CD4-positive, CD25-positive, alpha-beta regulatory T cell (primary cell): ENCODE data around the gene MMADHC. TPM values are rescaled to one million over a fixed set of nuclear protein-coding genes. Genes with fewer than 3 reads are reported as not detected.

ENCODE experiments used
- ATAC-seq, 2 donors: fragments of 150-1000 bp; cut with Tn5 transposase; one replicate each; pipeline ENCODE4 v1.10.0; 2021; ENCODE audit warnings: low read depth in 2 of 2, moderate number of reproducible peaks in 2 of 2, moderate library complexity in 1 of 2
- DNase-seq, 3 donors: peaks; one replicate each; pipeline versions ENCODE4 v3.0.0 to v3.0.0-alpha.2; 2012 to 2022; ENCODE audit warnings: mixed read lengths in 1 of 3
- H3K27ac ChIP-seq: one replicate; pipeline ENCODE4 v1.7.0; 2013; ENCODE audit warnings: mild to moderate bottlenecking, low read length; ENCODE audit not compliant: insufficient read depth, poor library complexity, severe bottlenecking
- H3K27me3 ChIP-seq: one replicate; pipeline ENCODE4 v1.7.0; 2013; ENCODE audit warnings: low read length; ENCODE audit not compliant: control insufficient read depth, insufficient read depth
- H3K36me3 ChIP-seq: one replicate; pipeline ENCODE4 v1.7.0; 2013; ENCODE audit warnings: mild to moderate bottlenecking, low read length, moderate library complexity; ENCODE audit not compliant: control insufficient read depth, insufficient read depth
- H3K4me1 ChIP-seq: 2 replicates; pipeline ENCODE4 v1.7.0; 2013; ENCODE audit warnings: mild to moderate bottlenecking, low read length; ENCODE audit not compliant: insufficient read depth, control insufficient read depth, poor library complexity, severe bottlenecking
- H3K4me3 ChIP-seq: one replicate; pipeline ENCODE4 v1.7.0; 2013; ENCODE audit warnings: low read depth, mild to moderate bottlenecking, low read length, moderate library complexity
- H3K9me3 ChIP-seq, 2 experiments: 1 replicate in 1 of 2; 2 replicates in 1 of 2; pipeline ENCODE4 v1.7.0; 2013; ENCODE audit warnings: low read length in 2 of 2, mild to moderate bottlenecking in 1 of 2, moderate library complexity in 1 of 2; ENCODE audit not compliant: control insufficient read depth in 2 of 2
- H3K27ac Mint-ChIP-seq, 3 donors: one replicate each; pipeline ENCODE4 v1.8.0; 2020 to 2022; ENCODE audit warnings: mild to moderate bottlenecking in 3 of 3, mixed read lengths in 3 of 3, moderate library complexity in 2 of 3
- H3K27me3 Mint-ChIP-seq: one replicate; pipeline ENCODE4 v1.8.0; 2022; ENCODE audit warnings: mild to moderate bottlenecking, mixed read lengths
- H3K36me3 Mint-ChIP-seq: one replicate; pipeline ENCODE4 v1.8.0; 2020; ENCODE audit warnings: mixed read lengths
- H3K4me1 Mint-ChIP-seq, 4 donors: one replicate each; pipeline ENCODE4 v1.8.0; 2020 to 2022; ENCODE audit warnings: mixed read lengths in 4 of 4, mild to moderate bottlenecking in 1 of 4
- H3K4me3 Mint-ChIP-seq, 4 donors: one replicate each; pipeline ENCODE4 v1.8.0; 2020 to 2022; ENCODE audit warnings: mild to moderate bottlenecking in 4 of 4, mixed read lengths in 4 of 4, moderate library complexity in 3 of 4
- H3K9me3 Mint-ChIP-seq, 7 donors: one replicate each; pipeline ENCODE4 v1.8.0; 2020 to 2022; ENCODE audit warnings: mixed read lengths in 7 of 7, mild to moderate bottlenecking in 3 of 7, moderate library complexity in 2 of 7
- polyA plus RNA-seq, 4 donors: library from polyadenylated mRNA; unstranded; fragments of 300-500 nt; fragmentation: Illumina TruSeq; gene quantifications; one replicate each; pipeline ENCODE4 v1.2.3, GENCODE V29; 2021
- total RNA-seq: library from RNA; stranded (reverse); gene quantifications from one replicate; pipeline ENCODE4 v1.2.3, GENCODE V29; 2022

MMADHC gene
- total and polyA plus RNA-seq, 5 donors from 2014 or later = 72.5 to 200 (median 170) TPM

- H3K4me3 Mint-ChIP-seq = peak overlapping the region; percentile 94 to 97 (median 94)
- ATAC-seq = no peak
- H3K36me3 Mint-ChIP-seq = peaks cover 25% of the 10 kb centered on the region
Observed at GRCh38 chr2:149586898-149587219, 716 bp downstream of the MMADHC start.

GRCh38 chr2:149586063-149586462 lies 1.5 kb downstream of the MMADHC start:
- H3K27ac Mint-ChIP-seq = peak overlapping the region; percentile 50 to 98 (median 76)
- H3K4me3 ChIP-seq = peak overlapping the region; percentile 100
- peaks cover 21% of the 10 kb centered on the region for H3K27me3 Mint-ChIP-seq
- H3K27ac ChIP-seq = no peak overlapping the region
- no peaks in the 10 kb centered on the region for H3K9me3 ChIP-seq
- peaks cover 31% of the 10 kb centered on the region for H3K36me3 Mint-ChIP-seq
- H3K9me3 Mint-ChIP-seq = no peaks in the 10 kb centered on the region
- no peaks in the 10 kb centered on the region for H3K27me3 ChIP-seq
- H3K36me3 ChIP-seq = peaks cover 27% of the 10 kb centered on the region
- peak overlapping the region; percentile 94 to 97 (median 94) for H3K4me3 Mint-ChIP-seq
- no peak for ATAC-seq
- H3K4me1 Mint-ChIP-seq = peaks cover 40 to 62% (median 46%) of the 10 kb centered on the region in 4 donors
- H3K4me1 ChIP-seq = peaks cover 35% of the 10 kb centered on the region
- DNase-seq = no peak

More at GRCh38 chr2:149586898-149587219, 716 bp downstream of the MMADHC start:
- Histone ChIP-seq H3K36me3 (peaks cover 20% of the 10 kb centered on the region), H3K4me3 (peak overlapping the region; percentile 100), H3K27me3 (no peaks in the 10 kb centered on the region), H3K27ac (peak overlapping the region; percentile 92), H3K9me3 (no peaks in the 10 kb centered on the region), H3K4me1 (peaks cover 35% of the 10 kb centered on the region)
- Mint-ChIP-seq H3K27me3 (peaks cover 29% of the 10 kb centered on the region), H3K27ac (peak overlapping the region; percentile 98 to 99 (median 98)), H3K9me3 (no peaks in the 10 kb centered on the region), H3K4me1 (peaks cover 38 to 57% (median 41%) of the 10 kb centered on the region in 4 donors)
- DNase-seq = no peak

- peaks cover 35% of the 10 kb centered on the region for H3K36me3 Mint-ChIP-seq
- peaks cover 14% of the 10 kb centered on the region for H3K27me3 Mint-ChIP-seq
- peaks cover 37% of the 10 kb centered on the region for H3K4me1 ChIP-seq
- no peak for DNase-seq
- peaks cover 34% of the 10 kb centered on the region for H3K36me3 ChIP-seq
- peak overlapping the region; percentile 94 to 97 (median 94) for H3K4me3 Mint-ChIP-seq
- no peak for ATAC-seq
- H3K4me3 ChIP-seq = peak overlapping the region; percentile 100
- H3K9me3 Mint-ChIP-seq = no peaks in the 10 kb centered on the region
- no peaks in the 10 kb centered on the region for H3K9me3 ChIP-seq
- peaks cover 46 to 67% (median 52%) of the 10 kb centered on the region in 4 donors for H3K4me1 Mint-ChIP-seq
- no peak overlapping the region for H3K27ac ChIP-seq
- H3K27ac Mint-ChIP-seq = peak overlapping the region in 1 of 3 donors; percentile 98
- no peaks in the 10 kb centered on the region for H3K27me3 ChIP-seq
Observed at GRCh38 chr2:149585166-149585885, 2.2 kb downstream of the MMADHC start.

GRCh38 chr2:149579972-149580882 lies 7.3 kb downstream of the MMADHC start:
- no peaks in the 10 kb centered on the region for H3K27me3 Mint-ChIP-seq
- no peaks in the 10 kb centered on the region for H3K27me3 ChIP-seq
- peak overlapping the region in 1 of 4 donors; percentile 34 for H3K4me3 Mint-ChIP-seq
- H3K9me3 Mint-ChIP-seq = no peaks in the 10 kb centered on the region
- peak overlapping the region; percentile 2 to 78 (median 56) for H3K27ac Mint-ChIP-seq
- no peak overlapping the region for H3K4me3 ChIP-seq
- H3K9me3 ChIP-seq = no peaks in the 10 kb centered on the region
- H3K27ac ChIP-seq = no peak overlapping the region
- peaks cover 46 to 69% (median 65%) of the 10 kb centered on the region in 4 donors for H3K4me1 Mint-ChIP-seq
- H3K4me1 ChIP-seq = peaks cover 30% of the 10 kb centered on the region
- peaks cover 82% of the 10 kb centered on the region for H3K36me3 ChIP-seq
- DNase-seq (no peak), ATAC-seq (no peak)
- H3K36me3 Mint-ChIP-seq = peaks cover 58% of the 10 kb centered on the region

- no peak for DNase-seq
- peaks cover 34 to 62% (median 49%) of the 10 kb centered on the region in 4 donors for H3K4me1 Mint-ChIP-seq
- peaks cover 46% of the 10 kb centered on the region for H3K36me3 Mint-ChIP-seq
Observed at GRCh38 chr2:149577269-149577668, 10.3 kb downstream of the MMADHC start.

GRCh38 chr2:149575752-149576151 lies 11.8 kb downstream of the MMADHC start:
- ATAC-seq (no peak), DNase-seq (no peak)
- Histone ChIP-seq H3K4me3 (no peak overlapping the region), H3K36me3 (peaks cover 90% of the 10 kb centered on the region), H3K27ac (no peak overlapping the region), H3K27me3 (no peaks in the 10 kb centered on the region), H3K4me1 (peaks cover 14% of the 10 kb centered on the region), H3K9me3 (no peaks in the 10 kb centered on the region)
- H3K4me1 Mint-ChIP-seq = peaks cover 33 to 53% (median 40%) of the 10 kb centered on the region in 4 donors
- H3K36me3 Mint-ChIP-seq = peaks cover 42% of the 10 kb centered on the region
- H3K9me3 Mint-ChIP-seq = no peaks in the 10 kb centered on the region
- H3K27ac Mint-ChIP-seq = no peak overlapping the region
- H3K27me3 Mint-ChIP-seq = no peaks in the 10 kb centered on the region
- no peak overlapping the region for H3K4me3 Mint-ChIP-seq

More at GRCh38 chr2:149577269-149577668, 10.3 kb downstream of the MMADHC start:
- Mint-ChIP-seq H3K9me3 (no peaks in the 10 kb centered on the region), H3K27ac (peak overlapping the region in 1 of 3 donors; percentile 87), H3K4me3 (peak overlapping the region in 3 of 4 donors; percentile 10 to 42 (median 38)), H3K27me3 (no peaks in the 10 kb centered on the region)
- Histone ChIP-seq H3K4me3 (no peak overlapping the region), H3K27me3 (no peaks in the 10 kb centered on the region), H3K36me3 (peaks cover 91% of the 10 kb centered on the region), H3K4me1 (peaks cover 14% of the 10 kb centered on the region), H3K27ac (no peak overlapping the region), H3K9me3 (no peaks in the 10 kb centered on the region)
- no peak for ATAC-seq

GRCh38 chr2:149575277-149575676 lies 12.3 kb downstream of the MMADHC start:
- Histone ChIP-seq H3K4me1 (peaks cover 11% of the 10 kb centered on the region), H3K27me3 (no peaks in the 10 kb centered on the region), H3K4me3 (no peak overlapping the region), H3K9me3 (no peaks in the 10 kb centered on the region), H3K27ac (no peak overlapping the region), H3K36me3 (peaks cover 90% of the 10 kb centered on the region)
- no peak for ATAC-seq
- Mint-ChIP-seq H3K36me3 (peaks cover 39% of the 10 kb centered on the region), H3K4me1 (peaks cover 29 to 48% (median 36%) of the 10 kb centered on the region in 4 donors), H3K9me3 (no peaks in the 10 kb centered on the region), H3K27me3 (no peaks in the 10 kb centered on the region), H3K27ac (peak overlapping the region in 2 of 3 donors; percentile 19 to 62), H3K4me3 (no peak overlapping the region)
- DNase-seq = no peak
